GM19463 (cell line): ENCODE data around the gene TXNRD3.

Experiments
- ATAC-seq: cut with Tn5 transposase; IDR thresholded peaks from one replicate; pipeline ENCODE4 v1.9.1; 2021; ENCODE audit warnings: mild to moderate bottlenecking, moderate library complexity; ENCODE audit not compliant: unreplicated experiment

TXNRD3 gene

GRCh38 chr3:126672741-126673140, 17.8 kb upstream of the TXNRD3 start:
- ATAC-seq: no peak

GRCh38 chr3:126672340-126672739, 17.4 kb upstream of the TXNRD3 start:
- no peak for ATAC-seq

- no peak for ATAC-seq
Observed at GRCh38 chr3:126671521-126671920, 16.6 kb upstream of the TXNRD3 start.

GRCh38 chr3:126668450-126669401, 13.8 kb upstream of the TXNRD3 start:
- no peak for ATAC-seq

- no peak for ATAC-seq
Observed at GRCh38 chr3:126667631-126668449, 12.9 kb upstream of the TXNRD3 start.

- ATAC-seq: no peak
Observed at GRCh38 chr3:126666658-126667528, 12.0 kb upstream of the TXNRD3 start.

GRCh38 chr3:126665959-126666657, 11.2 kb upstream of the TXNRD3 start:
- ATAC-seq: no peak

- ATAC-seq: no peak
Observed at GRCh38 chr3:126665221-126665936, 10.5 kb upstream of the TXNRD3 start.

GRCh38 chr3:126664591-126665214, 9.8 kb upstream of the TXNRD3 start:
- no peak for ATAC-seq

GRCh38 chr3:126663750-126664149, 8.8 kb upstream of the TXNRD3 start:
- ATAC-seq: no peak

- no peak for ATAC-seq
Observed at GRCh38 chr3:126663257-126663656, 8.3 kb upstream of the TXNRD3 start.

- no peak for ATAC-seq
Observed at GRCh38 chr3:126661532-126662364, 6.8 kb upstream of the TXNRD3 start.

GRCh38 chr3:126659915-126660886, 5.3 kb upstream of the TXNRD3 start:
- no peak for ATAC-seq

GRCh38 chr3:126658584-126658983, 3.7 kb upstream of the TXNRD3 start:
- no peak for ATAC-seq

GRCh38 chr3:126657901-126658300, 3.0 kb upstream of the TXNRD3 start:
- no peak for ATAC-seq

- no peak for ATAC-seq
Observed at GRCh38 chr3:126656371-126657134, 1.6 kb upstream of the TXNRD3 start.
